ENCODE measurements around the gene MAML1.

DNA sequence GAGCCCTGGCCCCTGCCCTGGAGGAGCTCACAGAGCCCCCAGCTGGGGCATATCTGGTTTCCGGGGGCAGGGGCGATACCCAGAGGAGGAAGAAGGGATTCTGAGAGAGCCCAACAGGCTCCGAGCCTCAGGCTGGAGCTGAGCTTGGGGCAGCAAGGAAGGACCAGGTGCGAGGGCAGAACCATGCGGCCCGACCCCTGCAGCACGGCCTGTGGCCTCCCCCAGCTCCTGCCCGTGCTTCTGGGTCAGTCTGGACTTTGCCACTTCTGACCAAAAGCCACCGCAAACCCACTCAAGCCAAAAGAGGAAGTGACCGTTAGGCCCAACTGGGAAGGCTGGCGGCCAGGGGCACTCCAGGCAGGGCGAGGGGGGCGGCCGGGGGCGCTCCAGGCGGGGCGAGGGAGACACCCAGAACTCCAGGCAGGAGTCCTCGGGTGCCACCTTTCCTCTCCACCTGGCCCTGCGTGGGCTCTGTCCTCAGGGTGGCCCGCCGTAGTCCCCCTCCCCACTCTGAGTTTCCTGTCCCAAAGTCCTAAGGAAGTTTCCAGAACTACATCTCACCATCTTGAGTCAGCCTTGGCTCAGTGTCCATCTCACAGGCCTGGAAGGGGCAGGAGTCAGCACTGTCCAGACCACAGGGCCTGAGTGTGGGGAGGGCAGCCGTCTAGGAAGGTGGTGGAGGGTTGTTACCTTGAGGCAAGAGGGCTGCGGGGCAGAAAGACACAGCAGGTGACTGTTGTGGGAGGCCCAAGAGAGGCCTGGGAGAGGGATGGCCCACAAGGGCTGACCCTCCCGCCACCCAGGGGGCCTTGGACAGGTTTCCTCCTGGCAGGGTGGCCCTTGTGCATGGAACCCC, 60.2 kb downstream of the MAML1 start:
- no peak for TF ChIP-seq EZH2 (IDR thresholded peaks at IDR 0.05; ENCODE audit: insufficient read depth, poor library complexity, severe bottlenecking)
- no peak for TF ChIP-seq EZH2phosphoT487 (IDR thresholded peaks at IDR 0.05; ENCODE audit: insufficient read depth, low read depth)

Data from GM23248 (cell line).